GM19397 (cell line): Measurements from ENCODE around the gene SERTAD3.
A peak's percentile ranks its signal among the peaks of the same experiment; 100 is the strongest.
"Not testable (repeated sequence)": the region's sequence is repeated elsewhere in the genome, so short reads cannot be mapped to it uniquely, and the experiment has no call there.

Experiments used
- ATAC-seq: cut with Tn5 transposase; IDR thresholded peaks from one replicate; pipeline ENCODE4 v1.9.1; 2021; ENCODE audit warnings: mild to moderate bottlenecking, moderate library complexity; ENCODE audit not compliant: unreplicated experiment

Gene SERTAD3

GRCh38 chr19:40428197-40428596 lies 15.9 kb downstream of the SERTAD3 start:
- not testable (repeated sequence) for ATAC-seq

GRCh38 chr19:40425450-40426287 lies 18.5 kb downstream of the SERTAD3 start, which contains the start of gene SERTAD1:
TSS of gene SERTAD1 (minus strand) at chr19:40425992. CDS start at chr19:40423546, 2,446 bp downstream.
- peak; percentile 81 for ATAC-seq

DNA sequence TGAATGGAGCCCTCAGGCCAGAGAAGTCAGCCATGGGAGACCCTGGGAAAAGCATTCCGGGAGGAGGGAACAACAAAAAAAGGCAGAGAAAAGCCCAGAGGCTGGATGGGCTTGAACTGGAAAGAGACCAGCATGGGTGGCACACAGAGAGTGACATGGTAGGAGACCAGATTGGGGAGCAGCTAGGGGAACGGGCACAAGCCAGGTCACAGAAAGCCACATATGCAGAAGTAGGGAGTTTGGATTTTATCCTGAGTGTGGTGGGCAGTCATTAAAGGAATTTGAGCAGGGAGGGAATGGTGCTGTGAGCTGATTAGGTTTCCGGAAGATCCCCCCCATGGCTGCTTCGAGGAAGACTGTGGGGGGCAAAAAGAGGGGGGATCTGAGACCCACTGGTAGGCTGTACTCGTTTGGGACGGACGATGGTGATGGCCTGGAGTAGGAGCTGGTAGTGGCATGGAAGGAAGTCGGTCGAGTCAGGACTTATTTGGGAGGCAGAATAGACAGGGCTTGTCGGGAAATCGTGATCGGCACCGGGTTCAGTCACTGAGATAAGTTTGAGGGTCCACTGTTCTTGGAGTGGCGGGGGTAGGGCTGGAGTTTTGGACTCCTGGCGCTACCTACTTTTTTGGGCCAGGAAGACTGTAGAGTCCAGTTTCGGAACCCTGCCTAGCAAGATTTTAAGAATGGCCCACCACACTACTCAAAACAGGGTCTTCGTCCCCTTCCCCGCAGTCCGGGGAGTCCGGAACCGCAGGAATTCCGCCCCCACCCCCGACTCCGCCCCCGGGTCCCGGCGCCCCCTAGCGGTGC lies 19.3 kb downstream of the SERTAD3 start:
- no peak for ATAC-seq

DNA sequence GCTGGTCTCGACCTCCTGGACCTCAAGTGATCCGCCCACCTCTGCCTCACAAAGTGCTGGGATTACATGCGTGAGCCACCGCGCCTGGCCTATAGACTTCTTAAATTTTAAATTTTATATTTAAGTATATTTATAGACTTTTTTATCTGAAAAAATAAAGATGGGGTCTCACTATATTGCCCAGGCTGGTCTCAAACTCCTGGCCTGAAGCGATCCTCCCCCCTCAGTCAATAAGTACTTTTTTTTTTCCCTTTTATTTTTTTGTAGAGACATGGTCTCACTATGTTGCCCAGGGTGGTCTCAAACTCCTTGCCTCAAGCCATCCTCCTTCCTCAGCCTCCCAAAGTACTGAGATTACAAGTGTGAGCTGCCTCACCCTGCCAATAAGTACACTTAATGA lies 20.2 kb downstream of the SERTAD3 start:
- ATAC-seq: no peak

DNA sequence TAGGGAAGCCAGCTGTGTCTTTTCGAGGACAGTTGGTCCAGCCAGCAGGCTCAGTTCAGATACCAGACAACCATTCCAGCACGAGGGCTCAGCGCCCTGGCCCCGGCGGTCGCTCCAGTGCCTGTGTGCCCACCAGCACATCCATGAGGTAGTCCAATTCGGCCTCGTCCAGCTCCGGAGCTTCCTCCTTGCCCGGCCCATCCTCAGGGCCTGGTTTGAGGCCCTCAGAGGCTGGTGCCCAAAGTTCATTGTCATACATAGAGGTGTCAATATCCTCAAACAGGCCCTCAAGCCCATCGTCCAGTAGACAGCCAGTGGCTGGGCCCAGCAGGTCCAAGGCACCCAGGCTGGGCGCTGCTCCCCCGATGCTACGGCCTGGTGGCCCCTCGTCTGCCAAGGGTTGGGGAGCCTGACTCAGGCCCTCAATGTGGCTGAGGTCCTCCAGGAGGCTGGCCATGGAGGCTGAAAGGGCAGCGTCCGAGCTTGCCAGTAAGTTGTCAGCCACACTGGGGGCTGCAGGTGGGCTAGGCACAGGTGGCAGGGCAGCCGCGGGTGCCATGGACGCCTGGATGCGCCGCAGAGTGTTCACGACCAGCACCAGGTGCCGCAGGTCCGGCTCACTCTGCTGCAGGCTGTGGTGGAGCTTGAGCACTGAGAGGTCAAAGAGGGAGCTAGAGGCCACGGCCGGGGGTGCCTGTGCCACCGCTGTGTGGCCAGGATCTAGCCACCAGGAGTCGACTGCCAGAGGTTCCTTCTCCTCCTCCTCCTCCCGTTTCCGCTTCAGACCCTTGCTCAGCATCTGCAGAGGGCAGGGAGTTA lies 21.2 kb downstream of the SERTAD3 start:
- no peak for ATAC-seq

DNA sequence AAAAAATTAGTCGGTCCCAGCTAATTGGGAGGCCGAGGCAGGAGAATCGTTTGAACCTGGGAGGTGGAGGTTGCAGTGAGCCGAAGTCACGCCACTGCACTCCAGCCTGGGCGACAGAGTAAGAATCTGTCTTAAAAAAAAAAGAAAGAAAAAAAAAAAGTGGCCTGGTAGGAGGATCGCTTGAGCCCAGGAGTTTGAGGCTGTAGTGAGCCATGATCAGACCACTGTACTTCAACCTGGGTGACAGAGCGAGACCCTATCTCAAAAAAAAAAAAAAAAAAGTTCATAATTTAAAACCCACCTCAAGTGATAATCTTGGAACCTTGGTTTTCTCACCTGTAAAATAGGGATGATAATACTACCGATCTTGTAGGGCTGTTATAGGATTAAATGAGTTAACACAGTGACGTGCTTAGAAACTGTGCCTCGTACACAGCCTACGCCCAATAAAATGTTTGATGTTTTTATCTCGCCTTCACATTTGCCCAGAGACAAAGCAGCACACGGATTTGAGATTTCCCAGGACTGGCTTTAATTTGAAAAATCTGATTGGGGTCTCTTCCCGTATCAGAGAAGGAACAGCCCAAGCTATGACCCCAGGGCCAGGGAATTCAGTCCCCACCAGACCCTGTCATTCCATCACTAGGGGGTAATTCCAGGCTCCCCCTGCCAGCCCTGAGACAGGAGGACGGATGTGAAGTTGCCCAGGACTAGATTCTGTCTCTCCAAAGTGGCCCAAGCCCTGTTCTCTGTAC lies 22.0 kb downstream of the SERTAD3 start:
- no peak for ATAC-seq

DNA sequence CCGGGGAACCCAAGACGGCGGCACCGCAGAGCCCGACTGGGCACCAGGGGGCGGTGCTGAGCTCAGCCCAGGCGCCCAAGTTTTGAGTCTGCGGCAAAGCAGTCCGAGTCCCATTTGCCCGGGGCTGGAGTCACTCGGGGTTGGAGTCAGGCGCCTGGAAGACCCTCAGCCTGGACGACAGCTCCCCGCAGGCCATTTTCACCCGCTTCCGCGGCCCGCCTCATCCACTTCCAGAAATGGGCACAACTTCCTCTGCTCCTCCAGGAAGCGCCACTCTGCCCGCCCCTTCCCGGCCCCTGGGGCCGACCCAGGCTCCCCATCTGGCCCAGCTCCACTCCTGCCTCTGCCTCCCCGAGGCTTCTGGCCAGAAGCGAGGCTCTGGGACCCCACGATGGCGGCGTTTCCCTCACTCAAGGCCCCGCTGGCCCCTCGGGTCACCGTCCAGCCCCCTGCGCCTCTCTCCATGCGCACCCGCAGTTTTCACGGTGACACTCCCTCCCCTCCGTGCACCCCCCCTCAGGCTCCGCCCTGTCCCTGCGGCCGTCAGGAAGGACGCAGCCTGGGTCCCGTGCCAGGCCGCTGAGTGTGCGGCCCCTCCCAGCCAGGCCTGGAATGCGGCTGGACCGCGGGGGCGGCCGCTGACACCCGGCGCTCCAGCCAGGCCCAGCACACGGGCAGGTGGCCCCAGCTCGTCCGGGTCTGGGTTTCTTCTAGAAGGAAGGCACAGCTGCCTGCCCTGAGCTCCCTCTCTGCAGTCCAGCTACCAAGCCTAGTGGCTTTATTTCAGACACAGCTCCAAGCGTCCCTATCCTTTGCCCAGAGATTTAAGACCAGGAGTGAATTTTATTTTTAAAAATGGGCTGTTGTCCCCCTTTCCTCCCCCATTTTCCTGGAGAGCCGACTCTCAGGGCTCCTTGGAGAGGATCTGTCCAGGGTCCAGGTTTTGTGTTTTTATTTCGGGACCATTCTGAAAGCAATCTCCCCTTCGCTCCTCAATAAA lies 23.1 kb downstream of the SERTAD3 start:
- ATAC-seq: peak; percentile 41

- no peak for ATAC-seq
These were observed 23.7 kb downstream of the SERTAD3 start for GRCh38 chr19:40420451-40420765.

DNA sequence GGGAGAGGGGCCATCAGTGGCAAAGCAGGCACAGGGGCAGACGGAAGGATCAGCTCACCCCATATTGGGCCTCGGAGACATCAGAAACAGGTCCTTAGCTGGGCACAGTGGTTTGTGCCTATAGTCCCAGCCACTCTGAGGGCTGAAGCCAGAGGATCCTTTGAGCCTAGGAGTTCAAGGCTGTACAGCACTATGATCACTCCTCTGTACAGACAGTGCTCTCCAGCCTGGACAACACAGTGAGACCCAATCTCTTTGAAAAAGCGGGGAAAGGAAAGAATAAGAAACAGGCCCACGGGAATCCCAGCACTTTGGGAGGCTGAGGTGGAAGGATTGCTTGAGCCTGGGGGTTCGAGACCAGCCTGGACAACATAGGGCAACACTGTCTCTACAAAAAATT lies 24.4 kb downstream of the SERTAD3 start:
- no peak for ATAC-seq

DNA sequence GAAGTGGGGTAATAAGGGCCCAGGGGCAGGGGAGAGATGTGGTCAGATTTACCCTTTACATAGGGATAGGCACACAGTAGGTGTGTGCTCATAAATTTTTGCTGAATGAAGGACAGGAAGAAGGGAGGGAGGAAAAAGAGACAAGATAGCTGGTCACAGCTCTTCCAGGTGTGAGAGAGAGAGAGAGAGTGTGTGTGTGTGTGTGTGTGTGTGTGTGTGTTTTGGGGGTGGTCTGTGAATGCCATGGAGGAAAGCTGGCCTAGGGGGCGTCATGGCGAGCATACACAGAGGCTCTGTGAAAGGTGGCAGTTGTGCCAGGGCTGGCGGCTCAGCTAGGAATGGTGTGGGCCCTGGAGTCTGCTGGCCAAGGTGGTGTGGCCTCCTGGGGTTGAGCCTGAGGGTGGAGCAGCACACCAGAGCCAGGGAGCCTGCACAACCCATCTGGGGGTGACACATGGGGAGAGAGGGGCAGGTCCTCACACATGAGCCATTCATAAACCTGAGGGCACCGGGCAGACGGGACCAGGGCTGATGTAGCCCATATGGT lies 25.0 kb downstream of the SERTAD3 start:
- ATAC-seq: no peak

DNA sequence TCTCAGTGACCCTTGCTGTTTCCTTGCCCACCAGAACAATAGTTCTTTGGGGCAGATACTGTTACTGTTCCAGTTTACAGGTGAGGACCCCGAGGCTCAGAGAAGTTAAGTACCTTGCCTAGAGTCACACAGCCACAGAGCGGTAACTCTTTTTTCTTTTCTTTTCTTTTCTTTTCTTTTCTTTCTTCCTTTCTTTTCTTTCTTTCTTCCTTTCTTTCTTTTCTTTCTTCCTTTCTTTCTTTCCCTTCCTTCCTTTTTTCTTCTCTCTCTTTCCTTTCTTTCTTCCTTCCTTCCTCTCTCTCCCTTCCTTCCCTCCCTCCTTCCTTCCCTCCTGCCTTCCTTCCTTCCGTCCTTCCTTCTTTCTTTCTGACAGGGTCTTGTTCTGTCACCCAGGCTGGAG lies 26.1 kb downstream of the SERTAD3 start:
- no peak for ATAC-seq

DNA sequence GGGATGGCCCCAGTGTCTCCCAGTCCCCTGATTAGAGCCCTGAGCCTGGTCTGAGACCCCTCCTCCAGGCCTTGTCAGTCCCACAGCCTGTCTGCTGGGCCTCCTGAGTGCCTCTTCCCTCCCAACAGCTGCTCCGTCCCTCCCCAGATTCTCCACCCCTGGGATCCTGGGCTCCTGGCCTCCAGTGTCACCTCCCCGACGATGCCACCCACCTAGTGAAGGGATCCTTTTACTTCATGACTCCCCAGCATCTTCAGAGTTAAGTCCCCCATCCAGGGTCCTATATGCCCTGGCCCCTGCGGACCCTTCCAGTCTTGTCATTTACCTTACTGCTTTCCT lies 26.5 kb downstream of the SERTAD3 start:
- no peak for ATAC-seq

DNA sequence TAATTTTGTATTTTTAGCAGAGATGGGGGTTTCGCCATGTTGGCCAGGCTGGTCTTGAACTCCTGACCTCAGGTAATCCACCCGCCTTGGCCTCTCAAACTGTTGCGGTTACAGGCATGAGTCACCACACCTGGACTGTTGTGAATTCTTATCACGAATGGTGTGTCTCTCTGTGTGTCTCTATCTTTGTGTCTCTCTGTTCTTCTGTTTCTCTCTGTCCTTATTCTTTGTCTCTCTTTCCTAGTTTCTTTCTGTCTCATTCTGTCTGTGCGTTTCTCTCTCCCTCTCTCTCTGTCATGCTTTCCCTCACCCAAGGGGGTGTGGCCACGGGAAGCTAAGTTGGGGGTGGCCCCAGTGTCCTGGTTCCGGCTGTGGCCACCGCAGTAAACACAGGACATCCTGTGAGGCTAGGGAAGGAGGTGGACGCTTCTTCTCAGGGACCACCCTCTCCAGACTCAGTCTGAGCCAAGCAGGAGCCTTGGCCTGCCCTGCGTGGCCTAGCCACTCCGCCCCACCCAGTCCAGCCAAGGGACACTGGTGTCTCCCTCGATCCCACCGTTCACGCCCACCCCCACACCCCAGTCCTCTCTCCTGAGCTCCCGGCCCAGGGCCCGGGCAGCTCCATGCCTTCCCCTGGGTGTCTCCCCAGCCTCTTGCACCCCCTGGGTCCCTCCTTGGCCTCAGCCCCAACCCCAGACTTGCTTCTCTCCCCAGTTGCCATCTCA lies 27.1 kb downstream of the SERTAD3 start:
- no peak for ATAC-seq

DNA sequence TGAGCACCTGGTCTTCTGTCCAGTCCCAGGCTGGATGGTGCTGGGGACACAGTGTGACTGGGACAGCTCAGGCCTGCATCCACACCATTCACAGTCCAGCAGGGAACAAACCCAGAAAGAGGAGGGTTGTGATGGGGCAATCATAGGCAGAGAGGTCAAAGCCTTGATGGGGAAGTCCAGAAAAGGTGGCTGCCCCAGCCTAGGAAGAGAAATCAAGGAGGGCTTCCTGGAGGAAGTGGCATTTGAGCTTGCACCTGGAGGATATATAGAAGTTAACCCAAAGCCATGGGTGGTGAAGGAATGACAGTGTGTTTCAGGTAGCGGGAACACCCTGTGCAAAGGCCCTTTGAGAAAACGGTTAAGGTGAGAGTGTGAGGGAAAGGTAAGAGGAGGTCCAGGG lies 28.4 kb downstream of the SERTAD3 start:
- ATAC-seq: no peak

DNA sequence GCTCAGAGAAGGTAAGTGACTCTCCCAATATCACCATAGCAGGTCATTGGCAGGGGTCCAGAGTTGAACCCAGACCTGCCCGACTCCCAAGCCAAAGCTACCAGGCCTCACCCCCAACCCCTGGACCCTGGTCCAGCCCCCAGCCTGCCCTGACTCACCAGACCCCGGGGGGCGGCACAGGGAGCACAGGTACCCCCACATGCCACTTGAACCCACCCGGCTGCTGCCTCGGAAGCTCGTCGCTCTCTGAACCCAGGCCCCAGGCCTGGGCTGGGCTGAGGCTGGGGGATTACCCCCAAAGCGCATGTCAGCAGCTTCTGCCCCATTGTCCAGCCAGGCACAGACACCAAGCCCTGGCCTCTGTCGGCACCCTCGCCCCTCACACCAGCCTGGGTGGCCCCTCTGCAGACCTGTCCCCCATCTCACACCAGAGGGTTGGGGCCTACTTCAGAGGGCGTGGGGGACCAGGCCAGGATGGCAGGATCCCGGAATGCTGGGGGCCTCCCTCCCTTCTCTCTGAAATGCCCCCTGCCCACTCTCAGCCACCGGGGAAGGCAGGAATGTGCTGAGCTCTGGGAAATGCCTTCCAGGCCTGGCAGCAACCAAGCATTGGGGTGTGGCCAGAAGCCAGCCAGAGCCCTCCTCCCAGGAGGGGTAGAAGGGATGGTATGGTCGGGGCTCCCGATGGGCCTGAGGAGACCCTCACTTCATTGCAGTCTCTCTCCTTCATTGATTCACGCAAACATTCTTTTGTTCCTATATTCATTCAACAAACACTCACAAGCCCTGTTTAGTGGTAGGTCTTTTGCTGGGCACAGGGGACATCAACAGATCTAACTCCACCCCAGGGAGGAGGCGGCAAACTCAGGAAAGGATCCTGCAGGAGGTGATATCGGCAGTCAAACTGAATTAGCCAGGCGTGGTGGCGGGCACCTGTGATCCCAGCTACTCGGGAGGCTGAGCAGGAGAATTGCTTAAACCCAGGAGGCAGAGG lies 29.3 kb downstream of the SERTAD3 start:
- ATAC-seq: no peak

GRCh38 chr19:40413291-40413845 lies 30.8 kb downstream of the SERTAD3 start, which contains the start of gene PRX:
TSS of gene PRX (minus strand) at chr19:40413378. CDS start at chr19:40407932, 5,446 bp downstream.
- no peak for ATAC-seq

DNA sequence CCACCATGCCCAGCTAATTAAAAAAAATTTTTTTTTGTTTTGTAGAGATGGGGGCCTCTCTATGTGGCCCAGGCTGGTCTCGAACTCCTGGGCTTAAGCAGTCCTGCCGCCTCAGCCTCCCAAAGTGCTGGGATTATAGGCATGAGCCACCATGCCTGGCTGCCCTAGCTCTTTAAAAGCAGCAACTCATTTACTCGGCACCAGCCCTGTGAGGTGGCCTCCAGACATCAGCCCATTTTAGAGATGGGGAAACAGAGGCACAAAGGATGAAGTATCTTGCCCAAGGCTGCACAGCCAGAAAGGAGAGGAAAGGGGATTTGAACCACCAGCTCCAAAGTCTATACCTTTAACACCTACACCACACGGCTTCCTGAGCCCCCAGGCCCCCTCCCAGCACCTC lies 31.3 kb downstream of the SERTAD3 start:
- ATAC-seq: no peak
